NT2/D1 (cell line): ENCODE data around the gene ITPK1.

Experiments used
- SUZ12 ChIP-seq: IDR thresholded peaks from 2 replicates; pipeline ENCODE4 v1.6.1; 2011; ENCODE audit not compliant: insufficient read length, insufficient read depth; ENCODE audit errors: extremely low read depth
- YY1 ChIP-seq: IDR thresholded peaks from 2 replicates; pipeline ENCODE4 v1.6.1; 2011; ENCODE audit not compliant: insufficient read length, insufficient read depth
- ZNF274 ChIP-seq: IDR thresholded peaks from 2 replicates; pipeline ENCODE4 v1.6.1; 2011; ENCODE audit warnings: mild to moderate bottlenecking, low read depth, low read length

DNA sequence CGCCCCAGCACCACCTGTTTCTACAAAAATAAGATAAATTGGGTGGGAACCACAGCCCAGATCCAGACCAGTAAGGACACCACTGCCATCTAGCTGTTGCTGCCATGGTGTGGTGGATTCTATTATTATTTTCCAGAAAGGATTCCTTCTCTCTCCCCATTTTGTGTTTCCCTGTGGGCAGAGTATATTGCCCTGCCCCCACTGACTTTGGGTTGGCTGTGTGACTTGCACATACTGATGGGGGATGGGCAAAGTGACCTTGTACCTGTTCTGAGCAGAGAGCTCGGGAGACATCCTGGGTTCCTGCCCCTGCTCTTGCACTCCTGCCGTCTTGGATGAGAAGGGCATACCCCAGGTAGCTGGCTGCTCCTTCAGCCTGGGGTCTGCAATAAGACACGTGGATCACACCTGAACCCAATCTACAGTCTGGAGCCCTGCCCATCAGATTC, 44.7 kb upstream of the ITPK1 start:
- no peak for TF ChIP-seq ZNF274
- TF ChIP-seq YY1: no peak
- TF ChIP-seq SUZ12: no peak
